H4 (cell line): ENCODE data around the gene PDCD2. TPM values are rescaled to one million over a fixed set of nuclear protein-coding genes. Genes with fewer than 3 reads are reported as not detected.
A peak's percentile ranks its signal among the peaks of the same experiment; 100 is the strongest.
"Not testable (repeated sequence)": the region's sequence is repeated elsewhere in the genome, so short reads cannot be mapped to it uniquely, and the experiment has no call there.

Source experiments
- DNase-seq: peaks from one replicate; pipeline ENCODE4 v3.0.0-alpha.2; 2015; ENCODE audit warnings: low spot score
- total RNA-seq: library from RNA; depleted of rRNA; stranded (reverse); fragments of >200 nt; shearing (Covaris generic); gene quantifications from 2 replicates; pipeline ENCODE4 v1.2.3, GENCODE V29; 2014; rRNA removed

PDCD2 gene
- total RNA-seq, 1 experiment from 2014 or later: 56.3 TPM

DNA sequence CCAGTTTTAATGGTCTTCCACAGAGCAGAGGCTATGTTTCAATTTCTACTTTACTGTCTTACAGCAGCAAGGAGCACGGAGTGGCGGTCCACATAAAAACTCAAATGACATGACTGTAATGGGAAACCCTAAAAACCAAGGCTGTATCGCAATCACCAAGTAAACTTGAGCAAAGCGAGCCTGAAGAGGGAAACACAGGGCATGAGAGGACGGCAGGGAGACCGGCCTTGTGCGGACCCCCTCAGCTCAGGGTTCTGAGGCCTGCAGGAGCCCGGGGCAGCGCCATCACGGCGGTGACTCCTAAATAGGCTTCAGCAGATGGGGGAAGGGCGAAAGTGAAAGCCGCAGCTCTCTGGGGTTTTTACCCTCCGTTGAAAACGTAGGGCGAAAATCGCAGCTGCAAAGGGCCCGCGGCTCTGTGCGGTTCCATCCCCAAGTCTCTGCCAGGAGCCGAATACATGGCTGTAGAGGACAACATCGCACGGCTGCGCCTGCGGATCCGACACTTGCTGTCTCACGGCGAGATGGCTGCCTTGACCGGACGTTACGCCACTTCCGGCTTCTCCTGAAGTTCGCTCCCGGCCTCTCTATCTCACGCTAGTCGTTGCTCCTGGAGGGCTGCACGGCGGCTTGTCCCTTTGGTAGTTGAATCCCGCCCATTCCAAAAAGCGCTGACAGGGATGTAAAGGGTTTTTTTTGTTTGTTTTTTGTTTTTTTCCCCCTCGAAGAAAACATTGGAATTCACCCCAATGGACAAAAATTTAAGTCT, 31.5 kb downstream of the PDCD2 start, which contains the start of gene PSMB1:
PSMB1 (minus strand) TSS at position 543 of the 769 bp plus-strand sequence; CDS start at position 478, 65 bp downstream.
- peak; percentile 90 for DNase-seq

DNA sequence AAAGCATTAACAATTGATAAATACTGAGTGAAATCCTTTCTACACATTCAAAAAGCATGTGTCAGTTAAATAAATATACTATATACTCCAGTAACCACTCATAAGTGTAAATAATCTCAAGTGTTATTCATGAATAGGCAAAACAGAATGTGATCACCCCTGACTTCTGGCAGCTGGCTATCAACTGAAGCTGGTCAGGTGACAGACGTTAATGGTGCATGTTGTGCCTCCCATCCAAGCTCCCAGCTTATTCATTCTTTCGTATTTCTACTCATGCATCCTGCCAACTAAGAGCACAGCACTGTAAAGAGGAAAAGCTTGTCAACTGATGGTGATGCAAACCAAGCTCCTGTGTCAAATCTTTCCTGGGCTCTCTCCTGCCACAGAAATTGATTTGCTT, 39.0 kb downstream of the PDCD2 start:
- no peak for DNase-seq

DNA sequence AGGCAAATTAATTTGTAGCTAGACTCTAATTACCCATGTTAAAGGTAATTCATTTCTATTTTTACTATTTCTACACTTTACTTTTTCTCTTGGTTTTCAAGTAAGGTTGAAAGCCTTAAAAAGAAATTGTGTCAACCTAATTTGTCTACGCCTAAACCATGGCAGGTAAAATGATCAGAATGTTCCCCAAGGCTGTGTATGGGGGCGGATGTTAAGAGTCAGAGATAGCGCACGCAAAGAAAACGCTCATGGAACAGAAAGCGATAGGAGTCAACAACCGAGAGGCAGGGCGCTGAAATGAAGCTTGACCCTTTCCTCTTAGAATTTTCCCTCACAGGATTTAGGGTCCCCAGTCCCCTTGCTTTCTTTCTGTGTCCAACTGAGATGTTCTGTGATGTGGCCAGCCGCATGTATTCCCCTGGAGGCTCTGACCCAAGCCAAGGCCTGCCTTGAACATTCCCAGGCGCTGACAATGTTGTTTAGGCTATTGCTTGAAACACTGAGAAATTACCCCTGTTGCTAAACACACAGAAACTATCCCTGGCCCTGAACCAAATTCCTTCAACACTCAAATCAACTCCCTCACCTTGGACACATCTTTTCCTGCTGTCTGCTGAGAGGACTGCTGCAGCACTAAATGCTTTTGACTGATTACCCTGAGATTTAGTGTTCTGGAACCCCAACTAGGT, 42.3 kb downstream of the PDCD2 start:
- no peak for DNase-seq

DNA sequence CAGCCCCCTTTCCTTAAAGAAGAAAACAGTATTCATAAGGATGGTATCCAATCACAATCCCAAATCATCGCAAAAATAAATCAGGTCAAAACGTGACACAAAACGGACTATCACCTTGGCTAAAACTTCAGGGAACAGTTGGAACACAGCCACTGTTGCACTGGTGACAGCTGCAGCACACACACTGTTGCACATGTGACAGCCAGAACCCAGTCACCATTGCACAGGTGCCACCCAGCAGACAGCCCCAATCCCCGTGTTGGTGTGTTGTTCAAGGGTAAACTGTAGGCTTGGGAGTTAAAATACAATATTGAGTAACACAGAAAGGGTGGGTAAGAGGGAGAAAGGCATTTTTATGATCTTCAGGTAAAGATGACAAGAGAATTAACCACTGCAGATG, 47.1 kb downstream of the PDCD2 start:
- DNase-seq: no peak

DNA sequence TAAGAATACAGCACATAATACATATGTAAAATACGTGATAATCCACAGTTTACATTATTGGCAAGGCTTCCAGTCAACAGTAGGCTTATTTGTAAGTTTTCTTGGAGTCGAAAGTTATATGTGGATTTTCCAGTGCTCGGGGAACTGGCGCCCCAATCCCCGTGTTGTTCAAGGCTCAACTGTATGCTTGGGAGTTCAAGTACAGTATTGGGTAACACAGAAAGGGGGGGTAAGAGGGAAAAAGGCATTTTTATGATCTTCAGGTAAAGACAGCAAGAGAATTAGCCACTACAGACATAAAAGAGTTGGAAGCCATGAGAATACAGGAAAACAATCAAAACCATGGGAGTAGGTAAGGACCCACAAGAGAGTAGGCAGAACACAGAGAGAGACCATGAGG, 47.8 kb downstream of the PDCD2 start:
- no peak for DNase-seq

DNA sequence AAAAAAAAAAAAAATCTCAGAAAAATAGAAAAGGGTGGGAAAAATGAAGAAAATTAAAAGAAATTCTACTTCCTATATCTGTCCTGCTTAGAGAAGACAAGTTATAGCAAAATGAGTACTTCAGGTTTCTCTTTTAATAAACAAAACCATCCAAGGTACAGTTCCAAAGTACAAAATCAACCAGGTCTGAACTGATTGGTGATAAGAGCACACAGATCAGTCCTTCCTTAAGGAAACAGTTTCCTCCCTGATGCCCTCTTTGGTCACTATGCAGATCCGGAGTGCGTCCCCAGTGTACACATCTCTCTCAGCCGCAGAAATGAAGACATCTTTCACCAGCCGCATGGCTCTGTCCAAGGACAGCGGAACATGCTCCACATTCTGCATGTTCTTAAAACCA, 49.4 kb downstream of the PDCD2 start:
- no peak for DNase-seq

DNA sequence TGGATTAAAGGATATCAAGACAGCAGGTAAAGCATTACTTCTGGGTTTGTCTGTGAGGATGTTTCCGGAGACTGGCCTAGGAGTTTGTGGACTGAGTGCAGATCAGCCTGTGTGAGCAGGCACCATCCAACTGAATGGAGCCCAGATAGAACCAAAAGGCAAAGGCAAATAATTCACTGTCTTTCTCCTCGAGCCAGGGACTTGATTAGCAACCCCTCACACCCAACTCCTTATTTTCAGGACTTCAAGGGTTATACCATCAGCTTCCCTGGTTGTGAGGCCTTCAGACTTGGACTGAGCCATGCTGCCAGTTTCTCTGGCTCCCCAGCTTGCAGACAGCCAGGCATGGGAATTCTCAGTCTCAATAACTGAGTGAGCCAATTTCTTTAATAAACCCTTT, 50.6 kb downstream of the PDCD2 start:
- no peak for DNase-seq

DNA sequence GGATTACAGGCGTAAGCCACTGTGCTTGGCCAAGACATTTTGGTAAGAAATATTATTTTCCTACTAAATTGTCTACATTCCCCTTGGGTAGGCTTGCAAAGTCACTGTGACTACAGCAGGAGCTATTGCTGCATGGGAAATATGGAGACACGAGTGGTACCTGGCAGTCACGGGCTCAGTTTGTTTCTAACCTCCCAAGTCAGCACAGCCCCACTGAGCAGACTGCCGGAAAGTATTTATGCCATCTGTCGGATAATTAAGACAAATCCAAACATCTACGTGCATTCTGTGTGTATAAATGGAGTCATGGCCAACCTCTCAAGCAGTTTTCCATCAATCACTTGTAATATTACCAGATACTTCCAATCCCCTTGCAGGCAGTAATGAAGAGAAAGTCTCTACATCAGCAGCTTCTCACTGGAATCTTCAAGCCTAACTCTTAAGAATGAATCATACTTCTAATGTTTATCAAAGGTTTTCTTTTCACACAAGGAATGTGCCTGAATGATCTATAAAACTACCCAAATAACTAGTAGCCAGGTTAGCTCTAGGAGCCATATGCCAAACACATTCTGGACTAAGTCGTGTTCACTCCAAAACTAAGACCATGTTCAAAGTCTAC, 51.5 kb downstream of the PDCD2 start:
- DNase-seq: no peak

DNA sequence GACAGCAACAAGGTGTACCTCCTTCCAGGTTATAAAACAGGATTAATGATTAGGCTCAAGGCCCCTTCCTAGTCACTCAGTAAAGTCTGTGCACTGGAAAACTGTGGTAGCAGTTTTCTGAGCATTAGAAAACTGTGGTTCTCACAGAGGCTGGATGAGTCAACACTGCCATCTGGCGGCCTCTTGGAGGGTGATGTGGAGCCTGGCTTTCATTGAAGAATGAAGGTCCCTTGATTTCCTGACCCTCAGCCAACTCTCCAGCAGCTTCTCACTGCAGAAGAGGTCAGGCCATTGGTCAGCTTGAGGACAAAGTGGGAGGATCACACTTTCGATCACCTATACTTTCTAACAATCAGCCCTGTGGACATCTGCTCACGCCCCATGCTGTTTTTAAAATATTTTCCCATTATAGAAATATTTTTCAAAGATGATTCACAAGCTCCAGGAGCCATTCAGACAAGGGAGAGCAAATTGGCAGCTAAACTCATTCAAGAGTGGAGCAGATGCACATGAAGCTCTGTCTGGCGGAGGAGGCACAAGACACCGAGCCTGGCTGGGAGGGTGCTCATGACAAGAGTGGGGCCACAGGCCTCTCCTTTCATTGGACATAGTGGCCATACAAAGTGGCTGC, 54.5 kb downstream of the PDCD2 start:
- peak; percentile 30 for DNase-seq

DNA sequence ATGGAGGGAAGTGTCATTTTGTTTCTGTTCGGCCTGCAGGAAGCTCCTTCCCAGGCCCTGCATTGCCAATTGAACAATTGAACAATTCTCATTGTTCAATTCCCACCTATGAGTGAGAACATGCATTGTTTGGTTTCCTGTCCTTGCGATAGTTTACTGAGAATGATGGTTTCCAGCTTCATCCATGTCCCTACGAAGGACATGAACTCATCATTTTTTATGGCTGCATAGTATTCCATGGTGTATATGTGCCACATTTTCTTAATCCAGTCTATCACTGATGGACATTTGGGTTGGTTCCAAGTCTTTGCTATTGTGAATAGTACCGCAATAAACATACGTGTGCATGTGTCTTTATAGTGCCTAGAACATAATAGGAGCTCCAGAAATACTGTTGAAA, 56.4 kb downstream of the PDCD2 start:
- not testable (repeated sequence) for DNase-seq

DNA sequence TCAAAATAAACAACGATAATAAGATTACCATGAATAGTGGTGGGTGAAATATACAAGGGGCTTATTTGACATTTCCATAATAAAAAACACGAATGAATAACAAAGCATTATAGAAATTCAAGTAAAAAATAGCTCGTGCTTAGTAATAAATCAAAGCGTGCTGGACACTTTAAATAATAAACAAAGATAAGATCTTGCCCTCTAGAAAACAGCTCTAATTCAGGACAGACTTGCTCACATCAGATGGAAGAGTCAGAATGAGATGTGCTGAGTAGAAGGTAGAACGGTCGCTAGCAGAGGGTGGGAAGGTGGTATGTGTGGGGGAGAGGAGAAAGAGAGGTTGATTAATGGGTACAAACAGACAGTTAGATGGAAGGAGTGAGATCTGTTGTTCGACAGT, 58.6 kb downstream of the PDCD2 start:
- DNase-seq: no peak

Other genes with a start within 250 kb of the PDCD2 start
- 521 and 544 TPM in 2 replicates for gene PSMB1, start 31.3 kb downstream of the PDCD2 start, total RNA-seq
- 11.4 and 13.1 TPM in 2 replicates for gene TBP, start 30.3 kb downstream of the PDCD2 start, total RNA-seq